H1 (cell line): ENCODE measurements around the gene NDUFS3. TPM values are rescaled to one million over a fixed set of nuclear protein-coding genes. Genes with fewer than 3 reads are reported as not detected.

Experiments used
- ASH2L ChIP-seq: fragments of 200-600, 300-600 bp; sonication (generic); IDR thresholded peaks from one replicate; pipeline ENCODE4 v1.7.1; 2017; ENCODE audit warnings: low read length
- CHD7 ChIP-seq: fragments of 300-600 bp; sonication (generic); IDR thresholded peaks from 2 replicates; pipeline ENCODE4 v1.7.1; 2012; ENCODE audit warnings: low read length, moderate library complexity, mild to moderate bottlenecking, inconsistent platforms; ENCODE audit not compliant: insufficient replicate concordance
- CREB1 ChIP-seq: IDR thresholded peaks from 2 replicates; pipeline ENCODE4 v1.6.1; 2012; ENCODE audit warnings: inconsistent platforms
- CTCF ChIP-seq, 3 experiments: IDR thresholded peaks; 1 replicate in 2 of 3; 2 replicates in 1 of 3; pipeline versions ENCODE4 v1.5.1 to v1.6.1; 2011; ENCODE audit warnings: low read length in 3 of 3, mild to moderate bottlenecking in 3 of 3, inconsistent platforms in 2 of 3, low read depth in 1 of 3, moderate library complexity in 1 of 3; ENCODE audit not compliant: insufficient read depth in 1 of 3; ENCODE audit errors: control extremely low read depth in 1 of 3
- RAD21 ChIP-seq, 2 experiments: IDR thresholded peaks in 1 of 2; conservative IDR thresholded peaks in 1 of 2; 2 replicates each; pipeline ENCODE4 v1.6.1; 2011; ENCODE audit warnings: low read depth in 2 of 2, low read length in 2 of 2, improper control_type of control experiment in 1 of 2, inconsistent platforms in 1 of 2, mild to moderate bottlenecking in 1 of 2, moderate library complexity in 1 of 2
- polyA plus RNA-seq, 7 experiments: library from polyadenylated mRNA; depleted of rRNA in 3 of 7; stranded (reverse) in 5 of 7; unstranded in 2 of 7; fragments of >200 nt in 5 of 7; fragments of 200-250 nt in 2 of 7; gene quantifications; 1 replicate in 5 of 7; 2 replicates in 1 of 7; 4 replicates in 1 of 7; pipeline versions ENCODE4 v1.2.1 to v1.2.3, GENCODE V29; 2011 to 2013; ENCODE audit warnings: missing spikeins in 2 of 7, mixed read lengths in 2 of 7
- total RNA-seq: library from RNA; stranded (reverse); fragmentation: NEBNext Ultra II Directional; extraction: Animal tissue kit (Norgen Biotek cat#: 25700); gene quantifications from 2 replicates; pipeline ENCODE4 v1.2.1, GENCODE V29; 2021

Gene NDUFS3
- total and polyA plus RNA-seq, 2 of the 8 experiments (the other 6 are each of a cell fraction or from before 2014, with no cell fraction given), result 135 to 241 TPM

GRCh38 chr11:47552566-47553405, 26.1 kb upstream of the NDUFS3 start, which contains the start of gene CELF1 (continued):
- TF ChIP-seq ASH2L (peak; percentile 97), CHD7 (no peak), RAD21 (IDR thresholded peaks at IDR 0.05 in 1 of 2, conservative IDR thresholded peaks at IDR 0.05 in 1 of 2; ENCODE audit: low read depth in 2 of 2, low read length in 2 of 2) (peak; percentile 35 to 53; a peak in 3 of 4 replicates), CTCF (IDR thresholded peaks at IDR 0.05; ENCODE audit: control extremely low read depth in 1 of 3, insufficient read depth in 1 of 3, low read depth in 1 of 3, low read length in 3 of 3) (peak; percentile 75 to 88 (median 84)), CREB1 (peak; percentile 54; the same call in 1 of the 2 replicates)
